ENCODE data around the gene FBP2.
"Not testable (repeated sequence)": the region's sequence is repeated elsewhere in the genome, so short reads cannot be mapped to it uniquely, and the experiment has no call there.

The FBP2 gene

DNA sequence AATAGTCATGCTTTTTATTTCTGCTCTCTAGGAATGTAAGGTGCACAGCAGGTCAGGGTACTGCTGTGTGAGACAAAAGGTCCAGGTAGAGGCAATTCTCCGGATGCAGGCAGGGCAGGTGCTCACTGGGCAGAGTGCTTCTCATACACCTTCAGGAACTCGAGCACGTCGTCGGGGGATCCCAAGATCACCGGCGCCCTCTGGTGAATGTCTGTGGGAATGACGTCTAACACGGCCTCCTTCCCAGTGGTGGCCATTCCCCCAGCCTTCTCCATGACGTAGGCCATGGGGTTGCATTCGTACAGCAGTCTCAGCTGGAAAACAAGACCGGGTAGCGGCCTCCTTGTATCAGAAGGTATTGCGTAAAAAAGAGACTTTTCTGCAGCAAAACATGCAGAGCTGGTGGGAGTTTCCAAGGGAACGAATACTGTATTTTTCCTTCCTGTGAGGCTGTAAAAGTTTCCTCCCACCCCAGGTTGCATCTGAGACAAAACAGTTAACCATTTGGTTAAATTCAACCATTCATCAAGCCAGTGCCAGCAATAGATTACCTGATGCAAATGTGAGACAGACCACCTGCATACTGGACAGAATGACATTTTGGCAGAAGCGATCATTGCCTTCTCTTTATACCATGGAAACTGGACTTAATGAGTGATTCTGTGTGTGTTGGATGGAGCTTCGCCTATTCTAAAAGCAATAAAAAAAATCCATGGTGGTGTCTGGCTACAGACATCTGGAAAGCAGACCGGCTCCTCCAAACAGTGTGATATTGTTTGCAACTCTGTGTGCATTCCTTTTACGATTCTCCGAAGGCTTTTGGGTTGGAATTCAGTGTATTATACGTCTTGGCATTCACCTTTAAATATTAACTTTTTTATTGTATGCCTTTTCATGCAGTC lies 9.9 kb upstream of the FBP2 start:
- peak; percentile 15 for DNase-seq

DNA sequence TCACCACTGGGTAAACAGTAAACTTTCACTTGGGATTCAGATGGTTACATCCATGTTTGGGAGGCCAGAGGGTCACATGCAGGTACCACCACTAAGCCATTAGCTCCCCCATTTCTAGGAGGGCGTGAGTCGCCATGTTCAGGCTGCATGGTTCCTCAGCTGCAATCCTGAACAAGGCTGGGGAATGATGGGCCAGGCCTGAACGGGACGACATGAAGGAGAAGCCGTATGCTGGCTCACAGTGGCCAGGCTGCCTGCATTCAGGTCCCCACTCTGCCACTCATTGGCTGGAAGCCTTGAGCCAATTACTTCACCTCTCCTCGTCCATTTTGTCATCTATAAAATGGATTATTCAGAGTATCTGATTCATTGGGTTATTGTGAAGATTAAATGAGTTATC lies 9.0 kb upstream of the FBP2 start:
- no peak for DNase-seq

DNA sequence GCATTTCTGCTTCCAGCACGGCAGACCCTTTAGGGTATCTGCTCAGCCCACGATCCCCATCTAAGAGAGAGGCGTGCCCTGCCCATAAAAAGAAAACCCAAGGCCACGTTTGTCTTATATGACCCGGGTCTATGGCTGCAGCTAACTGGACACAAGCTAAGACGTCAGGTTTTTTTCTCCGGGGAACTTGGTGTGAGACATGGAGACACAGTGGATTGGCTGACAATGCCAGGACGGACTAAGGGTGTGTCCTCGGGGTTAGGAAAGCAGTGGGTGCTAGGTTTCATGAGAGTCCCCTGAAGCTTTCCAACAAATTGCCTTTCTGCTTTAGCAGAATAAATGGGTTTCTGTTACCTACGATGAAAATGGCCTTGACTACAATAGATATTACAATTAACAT lies 7.1 kb upstream of the FBP2 start:
- DNase-seq, result no peak

DNA sequence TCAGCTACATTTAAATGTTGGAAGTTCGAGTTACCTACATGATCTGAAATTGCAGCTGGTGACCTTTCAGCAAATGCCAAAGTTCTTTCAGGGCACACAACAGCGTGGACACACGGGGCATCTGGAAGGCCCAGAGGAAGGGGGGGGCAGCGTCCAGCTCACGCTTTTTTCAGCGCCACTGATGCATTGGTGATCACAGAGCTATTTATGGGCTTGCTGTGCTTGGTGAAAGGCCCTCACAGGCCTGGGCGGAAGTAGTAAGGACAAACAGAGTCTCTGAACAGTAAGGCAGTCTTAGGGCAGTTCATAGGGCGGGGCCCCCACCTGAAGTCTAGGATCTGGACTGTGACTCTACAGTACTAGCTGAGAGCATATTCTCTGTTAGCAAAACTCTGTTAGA lies 6.6 kb upstream of the FBP2 start:
- no peak for DNase-seq

DNA sequence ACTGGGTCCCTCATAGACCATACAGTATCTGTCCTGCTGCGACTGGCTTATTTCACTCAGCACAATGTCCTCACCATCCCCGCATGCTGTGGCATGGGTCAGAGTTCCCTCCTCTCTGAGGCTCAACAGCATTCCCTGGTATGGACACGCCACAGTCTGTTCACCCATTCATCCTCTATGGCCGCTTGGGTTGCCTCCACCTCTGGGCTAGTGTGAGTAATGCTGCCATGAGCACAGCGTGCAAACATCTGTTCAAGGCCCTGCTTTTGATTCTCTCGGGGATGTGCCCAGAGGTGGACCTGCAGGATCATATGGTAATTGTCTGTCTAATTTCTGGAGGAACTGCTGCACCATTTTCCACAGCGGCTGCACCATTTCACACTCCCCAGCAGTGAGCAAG lies 5.5 kb upstream of the FBP2 start:
- no peak for DNase-seq

DNA sequence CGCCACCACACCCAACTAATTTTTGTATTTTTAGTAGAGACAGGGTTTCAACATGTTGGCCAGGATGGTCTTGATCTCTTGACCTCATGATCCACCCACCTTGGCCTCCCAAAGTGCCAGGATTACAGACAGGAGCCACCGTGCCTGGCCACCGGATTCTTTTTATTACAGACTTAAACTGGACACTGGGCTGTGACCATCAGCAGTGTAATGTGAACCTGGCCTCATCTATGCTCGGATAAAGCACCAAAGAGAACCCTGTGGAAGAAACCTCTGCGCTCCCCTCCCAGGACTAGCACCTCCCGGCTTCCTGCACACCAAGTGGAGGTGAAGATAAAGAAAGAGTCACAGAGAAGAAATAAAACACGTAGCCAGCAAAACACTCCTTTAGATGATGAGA lies 941 bp downstream of the FBP2 start:
- not testable (repeated sequence) for DNase-seq

DNA sequence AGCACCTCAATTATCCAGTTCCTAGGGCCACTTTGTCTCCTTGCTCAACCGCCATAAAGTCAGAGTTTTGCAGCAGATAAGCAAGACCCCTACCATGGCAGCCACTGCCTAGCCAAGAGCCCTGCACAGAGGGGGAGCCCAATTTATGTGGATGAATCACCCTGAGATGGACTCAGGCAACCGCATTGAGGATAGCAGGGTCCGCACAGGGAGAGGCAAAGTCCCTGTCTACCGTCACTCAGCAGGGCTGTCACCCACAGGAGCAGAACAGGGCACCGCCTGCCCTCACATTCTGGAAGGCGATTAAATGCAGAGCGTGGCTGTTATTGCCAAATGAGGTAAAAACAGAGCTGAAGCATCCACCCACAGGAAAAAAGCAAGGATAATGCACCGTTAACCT lies 1.7 kb downstream of the FBP2 start:
- DNase-seq, result no peak

DNA sequence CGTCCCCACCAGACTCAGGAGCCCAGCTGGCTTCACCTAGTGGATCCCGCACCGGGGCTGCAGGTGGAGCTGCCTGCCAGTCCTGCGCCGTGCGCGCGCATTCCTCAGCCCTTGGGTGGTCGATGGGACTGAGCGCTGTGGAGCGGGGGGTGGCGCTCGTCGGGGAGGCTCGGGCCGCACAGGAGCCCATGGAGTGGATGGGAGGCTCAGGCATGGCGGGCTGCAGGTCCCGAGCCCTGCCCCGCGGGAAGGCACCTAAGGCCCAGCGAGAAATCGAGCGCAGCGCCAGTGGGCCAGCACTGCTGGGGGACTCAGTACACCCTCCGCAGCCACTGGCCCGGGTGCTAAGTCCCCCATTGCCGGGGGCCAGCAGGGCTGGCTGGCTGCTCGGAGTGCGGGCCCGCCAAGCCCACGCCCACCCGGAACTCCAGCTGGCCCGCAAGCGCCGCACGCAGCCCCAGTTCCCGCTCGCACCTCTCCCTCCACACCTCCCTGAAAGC lies 2.5 kb downstream of the FBP2 start:
- not testable (repeated sequence) for DNase-seq

DNA sequence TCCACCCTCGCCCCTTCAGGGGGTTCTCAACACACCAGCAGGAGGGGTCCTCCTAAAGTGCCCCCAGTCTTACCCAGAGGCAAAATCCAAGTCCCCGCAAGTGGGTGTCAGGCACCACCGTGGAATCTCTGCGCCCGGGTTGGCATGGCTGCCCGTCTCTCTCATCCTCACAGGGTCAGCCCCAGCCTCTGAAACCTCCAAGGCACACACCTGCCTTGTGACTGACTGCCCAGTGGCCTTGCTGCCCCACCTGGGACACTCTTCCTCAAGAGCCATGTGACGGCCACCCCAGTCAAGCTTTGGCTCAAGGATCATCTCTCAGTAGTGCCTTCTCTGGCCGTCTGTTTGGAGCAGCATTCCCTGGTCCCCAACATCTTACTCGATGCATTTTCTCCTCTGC lies 4.9 kb downstream of the FBP2 start:
- no peak for DNase-seq

DNA sequence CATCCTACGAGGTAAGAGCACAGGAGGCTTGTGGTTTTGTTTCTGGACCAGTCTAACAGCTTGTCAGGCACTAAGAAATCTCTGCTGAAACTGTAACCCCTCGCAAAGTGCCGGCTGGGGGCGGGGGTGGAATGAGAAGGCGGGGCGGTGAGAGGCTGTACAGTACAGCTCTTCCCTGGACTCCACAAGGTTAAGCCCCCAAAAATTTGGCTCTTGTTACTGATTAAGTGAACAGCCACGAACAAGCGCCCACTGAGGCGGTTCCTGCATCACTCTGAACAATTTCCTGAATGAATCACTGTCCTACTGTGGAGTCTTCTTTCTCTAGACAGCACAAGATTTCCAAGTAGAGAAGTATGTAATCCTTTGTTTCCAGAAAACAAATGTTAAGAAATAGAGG lies 6.8 kb downstream of the FBP2 start:
- DNase-seq, result no peak

DNA sequence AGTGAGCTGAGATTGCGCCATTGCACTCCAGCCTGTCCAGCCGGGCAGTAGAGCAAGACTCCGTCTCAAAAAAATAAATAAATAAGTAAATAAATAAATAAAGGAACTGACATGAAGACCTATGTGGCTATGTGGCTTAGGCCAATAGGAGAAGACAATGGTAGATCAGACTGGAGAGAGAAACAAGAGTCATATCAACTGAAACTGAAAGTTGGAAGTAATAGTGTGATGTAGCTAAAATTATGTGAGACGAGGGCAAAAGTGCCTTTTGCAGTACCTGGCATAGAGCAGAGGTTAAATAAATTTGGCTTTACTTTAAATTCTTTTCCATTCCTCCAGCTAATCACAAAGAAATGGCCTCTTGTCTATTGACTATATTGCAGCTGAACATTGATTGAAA lies 7.3 kb downstream of the FBP2 start:
- no peak for DNase-seq

DNA sequence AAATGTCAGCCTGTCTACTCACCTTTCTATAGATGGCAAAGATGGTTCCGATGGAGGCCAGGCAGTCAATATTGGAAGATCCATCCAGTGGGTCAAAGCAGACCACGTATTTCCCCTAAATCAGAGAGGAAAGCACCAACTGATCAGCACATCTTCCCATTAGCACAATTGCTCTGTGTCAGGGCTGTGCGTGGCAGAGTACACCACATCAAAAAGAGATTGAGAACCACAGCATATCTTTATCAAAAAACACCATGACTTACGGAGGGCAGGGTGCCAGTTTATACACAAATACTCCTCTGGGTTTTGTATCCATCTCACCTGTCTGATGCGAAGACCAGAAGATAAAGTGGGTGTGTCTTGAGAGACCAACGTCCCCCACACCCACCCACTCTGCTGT lies 9.1 kb downstream of the FBP2 start:
- no peak for DNase-seq

DNA sequence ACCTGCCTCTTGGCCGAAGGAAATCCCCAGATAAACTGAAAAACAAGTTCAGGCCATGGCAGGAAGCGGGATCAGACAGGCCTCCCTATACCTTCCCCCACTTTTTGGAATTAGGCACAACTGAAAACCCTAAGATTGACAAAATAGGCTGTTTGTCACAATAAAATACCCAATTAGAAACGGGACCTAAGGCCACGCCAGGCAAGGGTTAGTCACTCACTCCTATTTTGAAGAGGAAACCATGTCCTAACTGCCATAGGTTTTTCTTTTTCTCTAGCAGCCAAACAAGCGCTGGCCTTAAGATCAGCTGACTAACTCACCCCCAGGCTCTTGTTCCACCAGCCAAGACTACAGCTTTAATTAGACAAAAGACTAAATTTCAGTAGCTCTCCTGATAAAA lies 11.9 kb downstream of the FBP2 start:
- no peak for DNase-seq

DNA sequence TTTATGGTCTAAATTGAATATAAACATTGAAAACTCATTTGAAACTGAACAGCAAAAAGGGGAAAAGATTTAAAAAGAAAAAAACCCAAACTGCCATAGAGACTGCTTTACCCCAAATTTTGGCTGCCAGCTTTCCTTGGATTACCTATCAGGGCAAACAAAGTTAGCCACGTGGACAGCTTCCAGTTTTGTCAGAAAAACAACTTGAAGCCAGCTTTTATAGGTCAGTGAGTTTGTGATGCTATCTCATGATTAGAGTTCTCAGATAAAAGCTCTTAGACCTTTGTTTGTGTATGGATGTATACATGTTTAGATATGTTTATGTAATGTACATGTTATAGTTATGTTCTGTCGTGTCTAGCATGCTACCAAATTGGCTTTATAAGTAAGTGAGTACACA lies 16.1 kb downstream of the FBP2 start:
- DNase-seq, result no peak

DNA sequence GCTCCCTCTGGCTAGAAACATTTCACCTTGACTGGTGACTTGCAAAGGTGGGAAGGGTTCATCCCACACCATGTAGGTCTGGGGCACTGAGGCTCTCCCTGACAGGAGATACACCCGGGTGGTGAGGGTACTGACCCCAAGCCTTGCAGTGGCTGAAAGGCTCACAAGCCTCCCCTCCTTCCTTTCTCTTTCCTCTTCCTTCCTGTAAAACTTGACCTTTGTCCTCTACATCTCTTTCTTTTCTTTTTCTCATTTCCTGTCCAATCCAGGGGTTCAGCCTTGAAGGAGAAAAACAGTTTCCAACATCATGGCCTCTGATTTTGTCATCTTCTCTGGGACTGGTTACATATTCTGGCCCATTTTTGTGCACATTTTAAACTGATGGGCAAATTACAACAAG lies 16.6 kb downstream of the FBP2 start:
- DNase-seq, result no peak

DNA sequence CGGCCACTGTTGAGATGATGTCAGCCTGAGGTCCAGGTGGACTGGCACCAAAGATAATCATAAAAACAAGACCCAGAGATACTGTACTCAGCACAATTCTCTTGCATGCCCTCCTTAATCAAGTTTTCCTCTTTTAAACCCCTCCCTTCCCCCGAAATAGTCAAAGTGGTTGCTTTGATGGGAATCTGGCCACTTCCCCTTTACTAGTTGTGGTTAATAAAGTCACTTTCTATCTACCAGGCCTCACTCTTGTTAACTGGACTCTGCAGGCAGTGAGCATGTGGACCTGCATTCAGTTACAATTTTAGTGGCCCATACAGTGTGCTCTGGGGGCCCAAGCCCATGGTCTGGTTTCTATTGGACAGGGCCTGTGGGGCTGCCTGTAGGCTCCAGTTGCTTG lies 17.5 kb downstream of the FBP2 start:
- no peak for DNase-seq

DNA sequence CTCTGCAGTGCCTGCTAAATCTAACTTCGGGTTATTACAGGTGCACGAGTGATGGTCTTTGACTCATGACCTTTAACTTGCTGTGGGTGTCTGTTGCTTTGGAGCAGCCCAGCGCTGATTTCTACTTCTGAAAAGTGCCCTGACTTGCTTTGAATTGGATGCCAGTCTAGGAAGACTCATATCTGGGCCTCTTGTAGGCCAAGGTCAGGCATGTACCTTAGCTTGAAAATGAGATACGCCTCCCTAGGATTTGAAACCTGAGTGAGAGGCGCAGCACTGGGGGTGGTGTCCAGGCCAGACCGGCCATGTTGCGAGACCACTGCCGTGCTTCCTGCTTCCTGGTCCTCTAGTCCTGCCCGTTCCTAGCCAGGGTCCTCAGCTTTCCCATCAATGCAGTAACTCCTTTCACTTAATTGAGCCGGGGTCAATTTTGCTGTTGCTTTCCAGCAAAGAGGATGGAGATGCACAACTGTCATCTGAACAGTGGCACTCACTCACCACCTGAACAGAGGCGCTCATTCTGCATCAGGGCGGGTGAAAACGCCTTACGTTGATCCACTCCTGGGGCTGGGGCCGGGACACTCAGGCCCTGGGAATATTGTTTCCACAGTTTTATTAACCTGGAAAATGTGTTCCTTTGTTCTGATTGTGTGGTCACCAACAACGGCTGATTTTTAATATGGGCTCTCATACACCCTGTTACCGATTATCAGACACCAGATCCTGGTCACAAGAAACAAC lies 24.5 kb downstream of the FBP2 start:
- no peak for DNase-seq

DNA sequence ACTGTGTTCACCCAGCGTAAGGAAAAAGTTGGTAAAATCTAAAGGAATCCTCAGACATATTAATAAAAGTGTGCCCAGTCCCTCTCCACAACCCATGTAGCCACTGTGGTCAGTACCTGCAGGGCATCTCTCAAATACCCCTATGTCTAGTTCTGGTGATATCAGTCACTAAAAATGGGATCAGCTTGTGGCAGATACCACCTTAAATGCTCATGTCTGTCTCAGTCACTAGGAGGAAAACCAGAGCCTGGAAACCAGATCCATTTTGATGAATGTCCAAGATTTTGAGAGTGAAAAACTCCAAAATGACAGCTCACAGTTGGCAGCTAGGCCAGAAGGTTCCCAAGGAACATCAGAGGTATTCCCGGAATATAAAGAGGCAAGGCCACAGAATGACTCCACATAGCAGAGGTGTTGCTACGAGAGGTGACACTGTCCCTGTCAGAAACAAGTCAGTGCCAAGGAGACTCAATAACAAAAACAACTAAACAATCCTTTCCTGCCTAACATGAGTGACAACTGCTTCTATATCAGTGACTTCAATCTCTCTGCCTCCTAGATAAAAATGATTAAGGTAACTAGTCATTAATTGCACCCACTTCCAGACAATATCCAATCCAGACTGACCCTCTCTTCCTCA lies 25.3 kb downstream of the FBP2 start:
- no peak for DNase-seq

DNA sequence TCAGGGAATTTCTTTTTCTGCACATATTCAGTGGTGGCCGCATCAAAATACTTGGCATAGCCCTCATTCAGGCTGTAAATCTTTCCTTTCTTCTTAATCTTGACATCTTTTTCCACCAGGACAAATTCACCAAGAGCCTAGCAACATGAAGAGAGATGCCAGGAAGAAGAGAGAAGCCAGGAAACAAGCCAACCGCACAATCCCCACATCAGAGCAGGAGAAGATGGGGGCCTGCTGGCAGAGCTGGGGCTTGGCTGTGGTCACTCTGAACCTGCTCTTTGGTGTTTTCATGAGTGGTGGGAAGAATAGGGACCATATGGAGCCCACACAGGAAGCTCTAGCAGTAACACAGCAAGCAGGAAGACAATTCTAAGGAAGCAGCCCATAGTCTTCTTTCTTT lies 26.4 kb downstream of the FBP2 start:
- no peak for DNase-seq

DNA sequence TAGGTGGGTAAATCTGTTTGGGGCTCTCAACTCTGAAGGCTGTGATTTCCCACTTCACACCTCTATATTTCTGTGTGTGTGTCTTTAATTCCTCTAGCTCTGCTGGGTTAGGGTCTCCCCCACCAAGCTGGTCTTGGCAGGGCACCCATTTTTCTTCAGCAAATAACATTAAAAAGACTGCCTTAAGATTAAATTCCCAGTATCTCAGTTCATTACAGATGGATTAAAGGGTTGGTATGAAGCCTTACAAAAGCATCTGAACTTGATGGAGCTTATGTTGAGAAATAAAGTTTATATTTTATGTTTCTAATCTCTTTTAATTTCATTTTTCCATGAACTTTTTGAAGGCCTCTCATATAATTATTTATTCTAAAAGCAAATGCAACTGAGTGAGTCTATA lies 27.1 kb downstream of the FBP2 start:
- no peak for DNase-seq

DNA sequence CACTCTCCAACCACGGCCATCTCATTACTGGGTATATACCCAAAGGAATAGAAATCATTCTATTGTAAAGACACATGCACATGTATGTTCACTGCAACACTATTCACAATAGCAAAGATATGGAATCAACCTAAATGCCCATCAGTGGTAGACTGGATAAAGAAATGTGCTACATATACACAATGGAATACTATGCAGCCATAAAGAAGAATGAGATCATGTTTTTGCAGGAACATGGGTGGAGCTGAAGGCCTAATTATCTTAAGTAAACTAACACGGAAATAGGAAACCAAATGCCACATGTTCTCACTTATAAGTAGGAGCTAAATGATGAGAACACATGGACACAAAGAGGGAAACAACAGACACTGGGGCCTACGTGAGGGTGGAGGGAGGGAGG lies 29.3 kb downstream of the FBP2 start:
- not testable (repeated sequence) for DNase-seq

DNA sequence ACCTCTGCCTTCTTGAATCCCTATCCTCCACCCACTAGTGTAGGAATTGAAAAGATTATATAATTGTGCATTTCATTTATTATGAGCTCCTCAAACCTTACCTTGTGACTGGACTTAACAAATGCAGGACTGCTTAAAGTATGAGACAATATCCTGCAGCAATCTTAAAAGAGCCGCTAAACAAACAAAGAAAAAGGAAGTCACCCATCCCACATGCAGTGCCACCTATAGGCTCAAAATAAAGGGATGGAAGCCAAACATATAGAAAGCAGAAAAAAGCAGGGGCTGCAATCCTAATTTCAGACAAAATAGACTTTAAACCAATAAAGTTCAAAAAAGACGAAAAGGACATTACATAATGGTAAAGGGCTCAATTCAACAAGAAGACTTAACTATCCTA lies 30.1 kb downstream of the FBP2 start:
- DNase-seq, result no peak

DNA sequence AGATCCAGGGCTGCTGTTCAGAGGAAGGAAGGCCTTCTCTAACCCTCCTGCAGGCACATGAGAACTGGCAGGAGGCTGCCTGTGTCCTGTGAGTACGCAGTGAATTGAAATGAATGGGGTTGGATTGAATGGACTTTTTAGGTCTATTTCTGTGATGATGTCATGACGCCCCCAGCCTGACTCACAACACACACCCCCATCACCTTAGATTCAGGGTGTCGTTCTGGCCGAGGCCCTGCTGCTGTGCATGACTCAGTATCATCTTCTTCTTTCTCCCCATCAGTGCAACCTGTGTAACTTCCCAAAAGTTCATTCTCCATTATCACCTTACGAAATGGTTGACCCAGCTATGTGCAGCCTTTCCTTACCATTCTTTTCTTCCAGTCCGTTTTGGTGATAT lies 33.4 kb downstream of the FBP2 start:
- no peak for DNase-seq

DNA sequence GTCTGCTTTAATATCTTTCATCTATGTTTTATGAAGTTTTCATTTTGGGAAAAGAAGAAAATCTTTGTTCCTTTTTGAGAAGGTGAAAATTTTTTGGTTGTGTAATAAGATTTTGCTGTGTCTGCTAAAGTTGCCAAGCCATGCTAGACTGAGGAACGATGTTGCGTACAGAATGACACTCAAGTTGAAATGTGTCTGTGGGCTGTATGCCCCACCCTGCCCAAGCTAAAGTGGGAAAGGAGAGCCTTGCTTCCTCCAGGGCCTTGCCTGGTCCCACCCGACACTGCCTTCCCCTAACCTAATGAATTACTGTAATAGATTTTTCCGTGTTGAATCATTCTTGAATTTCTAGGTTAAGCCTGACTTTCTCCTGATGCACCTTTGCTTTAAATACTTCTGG lies 36.2 kb downstream of the FBP2 start:
- DNase-seq, result no peak

All from NK-92 treated with Interleukin-12 subunit alpha and Interleukin-12 subunit beta, amount 100 ng/mL, for 24 hours (cell line).